NCI-H2196 (cell line): Measurements from ENCODE around the gene TP53AIP1.

Experiments used
- DNase-seq: peaks from one replicate; lab custom pipeline; 2025; ENCODE audit not compliant: unreplicated experiment; lab: John Stamatoyannopoulos, UW

The TP53AIP1 gene

DNA sequence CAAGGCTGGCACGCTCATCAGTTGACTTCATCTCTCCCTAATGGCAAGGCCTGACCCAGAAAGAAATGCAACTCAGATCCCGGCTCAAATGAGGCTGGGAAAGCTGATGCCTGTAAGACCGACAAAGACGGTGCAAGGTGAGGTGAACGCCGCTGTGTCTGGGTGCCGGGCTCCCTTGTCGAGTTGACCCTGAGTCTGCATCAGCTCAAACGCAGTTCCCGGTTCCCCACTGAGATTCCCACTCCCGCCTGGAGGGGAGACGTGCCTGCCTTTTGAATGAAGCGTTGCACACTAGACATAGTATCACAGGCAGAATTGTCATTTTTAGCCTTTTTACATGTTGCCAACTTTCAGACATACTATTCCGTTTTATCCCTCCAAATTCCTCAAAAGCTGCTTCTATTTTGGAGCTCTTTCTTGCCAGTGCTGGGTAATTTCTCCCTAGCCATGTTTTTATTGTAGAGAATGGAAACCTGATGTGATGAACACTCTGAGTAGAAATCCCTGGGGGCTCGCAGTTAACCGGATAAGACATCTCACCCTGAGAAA lies 831 bp upstream of the TP53AIP1 start:
- no peak for DNase-seq

GRCh38 chr11:128942272-128942612 lies 429 bp downstream of the TP53AIP1 start:
- DNase-seq = no peak

DNA sequence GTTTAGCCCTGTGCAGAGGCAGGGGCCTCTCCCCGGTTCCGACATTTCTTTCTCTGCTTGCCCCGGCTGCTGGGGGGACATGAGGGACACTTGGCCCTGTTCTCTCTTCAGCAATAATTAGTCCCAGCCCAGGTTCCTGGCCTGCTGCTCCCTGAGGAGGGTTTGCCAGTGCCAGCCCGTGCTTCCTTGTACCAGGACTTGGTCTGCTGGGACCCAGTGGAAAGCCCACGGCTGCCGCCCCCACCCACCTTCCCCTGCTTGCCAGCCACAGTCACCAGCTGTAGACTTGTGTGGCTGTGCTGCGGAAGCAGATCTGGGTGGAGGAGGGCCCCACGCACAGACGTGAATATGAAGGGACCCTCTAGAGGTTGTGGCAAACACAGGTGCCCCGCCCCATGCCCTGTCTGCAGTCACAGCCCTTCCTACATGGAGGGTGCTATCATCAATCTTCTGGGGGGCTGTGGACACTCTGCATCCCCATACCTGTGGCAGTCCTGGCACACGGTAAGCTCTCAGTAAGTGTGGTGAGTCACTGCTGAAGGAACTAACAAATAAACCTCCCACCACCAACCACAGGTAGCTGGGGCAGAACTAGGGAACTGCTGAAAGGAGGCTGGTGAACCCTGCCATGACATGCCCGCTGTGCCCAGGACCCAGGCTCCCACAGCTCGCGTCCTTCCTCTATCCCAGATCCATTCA lies 949 bp downstream of the TP53AIP1 start:
- DNase-seq = no peak

- DNase-seq = no peak
Measured at GRCh38 chr11:128941110-128941509, 1.6 kb downstream of the TP53AIP1 start.

GRCh38 chr11:128940603-128941002 lies 2.1 kb downstream of the TP53AIP1 start:
- DNase-seq = no peak

GRCh38 chr11:128940156-128940555 lies 2.5 kb downstream of the TP53AIP1 start:
- no peak for DNase-seq

DNA sequence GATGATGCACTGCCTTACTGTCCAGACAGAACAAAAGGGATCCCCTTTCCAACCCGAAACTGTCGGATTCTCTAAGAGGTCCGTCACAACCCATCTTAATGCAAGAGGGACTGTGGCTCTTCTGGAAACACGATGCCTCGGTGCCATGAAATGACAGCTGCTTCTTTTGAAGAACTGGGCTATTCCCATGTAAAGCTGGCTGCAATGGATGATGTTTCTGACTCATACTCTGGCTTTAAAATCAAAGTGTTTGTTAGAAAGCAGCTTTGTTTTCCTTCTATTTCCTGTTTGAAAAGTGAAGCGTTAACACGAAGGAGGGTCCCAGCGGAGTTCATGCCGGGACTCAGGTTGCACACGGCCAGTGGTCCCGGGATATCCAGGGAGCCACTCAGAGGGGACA lies 3.1 kb downstream of the TP53AIP1 start:
- DNase-seq = no peak

- no peak for DNase-seq
Measured at GRCh38 chr11:128938156-128938885, 4.3 kb downstream of the TP53AIP1 start.

DNA sequence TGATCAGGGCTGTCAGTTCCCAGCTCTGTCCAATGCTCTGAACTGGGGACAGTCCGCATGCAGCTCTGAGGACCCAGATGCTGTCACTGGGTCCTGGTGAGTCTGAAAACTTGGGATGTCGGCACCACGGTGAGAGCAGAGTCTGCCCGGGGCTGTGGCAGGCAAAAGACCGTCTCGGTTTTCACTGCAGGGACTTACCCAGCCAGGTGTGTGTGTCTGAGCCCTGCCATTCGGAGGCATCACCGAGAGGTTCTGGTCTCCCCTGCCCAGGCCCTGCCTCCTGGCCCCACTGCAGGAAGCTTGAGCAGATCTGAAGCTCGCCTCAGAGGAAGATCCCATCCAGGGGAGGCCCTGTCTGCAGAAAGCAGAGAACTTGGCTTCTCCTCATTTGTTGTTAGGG lies 5.2 kb downstream of the TP53AIP1 start:
- DNase-seq = no peak

GRCh38 chr11:128936606-128937251 lies 5.9 kb downstream of the TP53AIP1 start:
- no peak for DNase-seq

DNA sequence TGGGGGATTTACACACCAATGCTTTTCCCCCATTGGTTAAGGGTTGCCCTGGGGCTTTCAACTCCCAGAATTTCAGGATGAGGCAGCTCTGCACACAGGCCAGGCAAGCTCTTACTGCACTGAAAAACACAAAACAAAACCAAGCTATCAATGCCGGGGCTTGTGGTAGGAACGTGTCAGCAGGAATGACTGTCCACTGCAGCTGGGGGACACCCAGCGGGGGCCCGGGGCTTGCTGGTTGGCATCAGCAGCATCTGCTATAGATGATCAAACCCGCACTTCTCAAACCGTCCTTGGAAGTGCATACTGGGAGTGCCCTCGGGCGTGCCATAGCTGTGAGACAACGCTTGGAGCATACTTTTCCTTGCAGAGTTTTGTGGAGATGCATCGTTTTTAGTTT lies 7.7 kb downstream of the TP53AIP1 start:
- no peak for DNase-seq

- no peak for DNase-seq
Measured at GRCh38 chr11:128934351-128934750, 8.3 kb downstream of the TP53AIP1 start.

GRCh38 chr11:128933481-128934178 lies 9.0 kb downstream of the TP53AIP1 start:
- DNase-seq = no peak

DNA sequence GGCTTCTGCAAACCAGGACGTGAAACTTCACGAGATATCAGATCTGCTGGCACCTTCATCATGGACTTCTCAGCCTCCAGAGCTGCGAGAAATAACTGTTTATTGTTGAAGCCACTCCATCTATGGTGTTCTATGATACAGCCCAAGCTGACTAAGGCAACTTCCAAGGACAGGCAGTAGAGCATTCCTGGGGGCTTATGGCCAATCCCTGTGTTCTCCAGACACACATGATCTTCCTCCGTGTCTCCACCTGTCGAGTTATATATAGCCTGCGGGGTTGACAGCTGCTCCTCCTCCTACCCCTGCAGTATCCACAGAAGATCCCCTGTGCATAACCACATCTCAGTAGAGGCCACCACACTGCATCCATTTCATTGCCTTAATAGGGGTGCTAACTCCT lies 11.0 kb downstream of the TP53AIP1 start:
- DNase-seq = no peak

DNA sequence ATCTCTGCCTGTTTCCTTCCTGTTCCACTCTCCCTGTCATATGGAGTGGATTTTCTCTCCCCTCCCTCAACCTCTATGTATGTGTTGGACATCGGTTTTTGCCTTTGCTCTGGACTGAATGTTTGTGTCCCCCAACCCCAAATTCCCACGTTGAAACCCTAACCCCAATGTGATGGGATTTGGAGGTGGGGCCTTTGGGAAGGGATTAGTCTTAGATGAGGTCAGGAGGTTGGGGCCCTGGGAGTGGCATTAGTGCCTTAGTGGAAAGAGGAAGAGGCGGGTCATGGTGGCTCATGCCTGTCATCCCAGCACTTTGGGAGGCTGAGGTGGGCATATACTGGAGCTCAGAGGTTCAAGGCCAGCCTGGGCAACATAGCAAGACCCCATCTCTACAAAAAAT lies 11.6 kb downstream of the TP53AIP1 start:
- no peak for DNase-seq

DNA sequence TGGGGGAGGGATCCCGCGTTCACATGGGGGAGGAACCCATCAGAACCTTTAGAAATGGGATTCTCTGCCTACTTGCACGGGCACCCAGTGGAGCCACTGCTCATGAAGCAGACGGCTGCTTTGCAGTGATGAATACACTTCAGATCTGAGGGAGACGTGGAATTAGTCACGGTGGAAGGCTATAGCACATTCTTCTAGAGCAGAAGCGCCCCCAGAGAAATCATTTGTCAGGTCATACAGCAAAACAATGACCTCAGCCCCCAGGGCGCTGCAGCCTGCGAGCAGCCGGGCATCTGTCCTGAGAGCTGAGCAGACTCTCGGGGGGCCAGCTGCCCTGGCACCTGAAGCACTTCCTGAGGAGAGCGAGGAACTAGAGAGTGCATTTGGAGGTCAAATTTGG lies 12.7 kb downstream of the TP53AIP1 start:
- no peak for DNase-seq

GRCh38 chr11:128929468-128929867 lies 13.2 kb downstream of the TP53AIP1 start:
- DNase-seq = no peak

DNA sequence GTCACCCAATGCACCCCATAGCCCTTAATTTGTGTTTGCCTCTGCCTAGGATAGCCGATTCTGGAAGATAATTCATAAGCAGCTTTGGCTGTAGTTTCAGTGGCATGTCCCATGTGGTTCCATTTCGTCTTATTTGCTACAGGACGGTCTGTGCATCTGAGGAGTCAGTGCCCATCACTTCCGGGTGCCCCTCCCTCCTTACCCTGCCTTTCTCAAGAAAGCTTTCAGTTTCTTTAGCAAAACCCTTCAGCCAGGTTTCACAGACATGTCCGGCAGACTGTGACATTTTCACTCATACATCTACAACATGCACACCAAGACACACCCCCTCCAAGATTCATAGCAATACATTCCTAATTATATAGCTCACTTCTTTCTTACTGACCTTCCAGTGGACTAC lies 14.3 kb downstream of the TP53AIP1 start:
- no peak for DNase-seq

DNA sequence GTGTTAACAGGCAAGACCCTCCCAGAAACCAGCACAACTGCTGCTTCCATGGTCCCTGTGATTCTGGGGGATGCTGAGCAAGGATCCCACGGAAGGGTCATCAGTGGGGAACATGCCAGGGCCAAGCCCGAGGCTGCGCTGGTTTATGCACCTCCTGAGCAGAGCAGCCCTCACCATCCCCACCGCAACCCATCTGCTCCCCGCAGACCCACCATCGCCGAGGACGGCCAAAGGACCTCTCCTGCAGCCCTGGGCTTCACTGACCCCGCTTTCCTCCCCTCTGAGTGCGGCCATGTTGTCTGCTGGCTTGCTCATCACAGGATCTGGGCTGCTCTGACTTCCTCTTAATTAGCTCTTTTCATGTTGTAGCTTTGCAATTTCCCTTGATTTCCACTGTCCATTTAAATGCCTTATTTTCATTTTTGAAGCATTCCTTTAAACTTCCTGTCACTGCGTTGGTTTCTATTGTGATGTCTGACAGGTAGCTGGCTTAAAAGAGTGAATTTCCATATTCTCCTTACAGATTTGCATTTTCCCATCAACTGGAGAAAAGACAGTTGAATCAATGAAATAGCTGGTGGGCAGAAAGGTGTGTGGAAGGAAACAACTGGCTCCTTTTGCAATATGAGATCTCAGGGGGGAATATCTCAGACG lies 14.9 kb downstream of the TP53AIP1 start:
- no peak for DNase-seq

DNA sequence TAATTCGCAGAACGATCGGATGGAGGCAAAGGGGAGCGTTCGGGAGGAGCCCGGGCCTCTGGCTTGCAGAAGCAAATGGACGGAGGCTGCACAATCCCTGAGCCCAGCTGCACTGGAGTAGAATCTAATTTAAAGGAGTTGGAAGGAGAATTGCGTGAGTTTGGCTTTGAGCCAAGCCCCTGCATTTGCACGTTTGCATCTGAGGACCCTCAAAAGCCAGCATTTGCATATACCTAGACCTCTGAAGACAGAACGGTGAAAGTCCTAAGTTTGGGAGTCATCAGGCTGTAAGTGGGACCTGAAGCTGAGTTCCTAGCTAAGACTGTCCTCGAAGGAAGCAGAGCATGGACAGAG lies 15.6 kb downstream of the TP53AIP1 start:
- no peak for DNase-seq
